ENCODE measurements around the gene TSPAN9.

TSPAN9 gene

GRCh38 chr12:3333583-3333982 lies 256.4 kb downstream of the TSPAN9 start:
- no peaks in the 10 kb centered on the region for H3K27me3 ChIP-seq (ENCODE audit: control insufficient read depth, insufficient read depth, low read length)
- H3K36me3 ChIP-seq (ENCODE audit: control insufficient read depth, insufficient read depth, low read length), result no peaks in the 10 kb centered on the region
- H3K9ac ChIP-seq (ENCODE audit: low read length), result no peak overlapping the region
- no peak overlapping the region for H3K4me3 ChIP-seq (ENCODE audit: low read length)
- H3K4me1 ChIP-seq (ENCODE audit: control insufficient read depth, insufficient read depth, low read length), result peaks cover 10% of the 10 kb centered on the region
- no peaks in the 10 kb centered on the region for H3K9me3 ChIP-seq (ENCODE audit: control insufficient read depth, low read length)

- no peak overlapping the region for H3K9ac ChIP-seq (ENCODE audit: low read length)
- H3K4me1 ChIP-seq (ENCODE audit: control insufficient read depth, insufficient read depth, low read length), result peaks cover 10% of the 10 kb centered on the region
- H3K9me3 ChIP-seq (ENCODE audit: control insufficient read depth, low read length), result no peaks in the 10 kb centered on the region
- H3K36me3 ChIP-seq (ENCODE audit: control insufficient read depth, insufficient read depth, low read length), result no peaks in the 10 kb centered on the region
- H3K27me3 ChIP-seq (ENCODE audit: control insufficient read depth, insufficient read depth, low read length), result no peaks in the 10 kb centered on the region
- H3K4me3 ChIP-seq (ENCODE audit: low read length), result no peak overlapping the region
Measured at GRCh38 chr12:3333991-3334391, 256.8 kb downstream of the TSPAN9 start.

- no peak overlapping the region for H3K4me3 ChIP-seq (ENCODE audit: low read length)
- H3K9ac ChIP-seq (ENCODE audit: low read length), result no peak overlapping the region
- H3K36me3 ChIP-seq (ENCODE audit: control insufficient read depth, insufficient read depth, low read length), result no peaks in the 10 kb centered on the region
- no peaks in the 10 kb centered on the region for H3K9me3 ChIP-seq (ENCODE audit: control insufficient read depth, low read length)
- H3K27me3 ChIP-seq (ENCODE audit: control insufficient read depth, insufficient read depth, low read length), result no peaks in the 10 kb centered on the region
- H3K4me1 ChIP-seq (ENCODE audit: control insufficient read depth, insufficient read depth, low read length), result peaks cover 10% of the 10 kb centered on the region
Measured at GRCh38 chr12:3335078-3335487, 257.9 kb downstream of the TSPAN9 start.

Measured in mucosa of stomach (tissue), 1 donor.